Hepatocyte (in vitro differentiated cells): ENCODE results near the gene DAPK2.

Experiments used
- CTCF ChIP-seq: fragments of 200-600 bp; sonication (generic); IDR thresholded peaks from 2 replicates; pipeline ENCODE4 v1.5.1; 2016; ENCODE audit warnings: antibody characterized with exemption, mild to moderate bottlenecking; ENCODE audit not compliant: poor library complexity
- EZH2phosphoT487 ChIP-seq: fragments of 200-600 bp; sonication (generic); IDR thresholded peaks from one replicate; pipeline ENCODE4 v1.6.1; 2018; ENCODE audit warnings: antibody characterized with exemption, mild to moderate bottlenecking, low read depth, moderate library complexity; ENCODE audit not compliant: unreplicated experiment, severe bottlenecking

GRCh38 chr15:64016257-64016656 is 30.0 kb downstream of the DAPK2 start:
- no peak for TF ChIP-seq CTCF
- no peak for TF ChIP-seq EZH2phosphoT487
